Prostate gland (tissue), 2 donors: ENCODE measurements around the gene ABCB7. TPM values are rescaled to one million over a fixed set of nuclear protein-coding genes. Genes with fewer than 3 reads are reported as not detected.
"Not testable (repeated sequence)": the region's sequence is repeated elsewhere in the genome, so short reads cannot be mapped to it uniquely, and the experiment has no call there.

ENCODE experiments used
- DNase-seq: peaks from one replicate; pipeline ENCODE4 v3.0.0-alpha.2; 2019; ENCODE audit warnings: low spot score
- H3K27ac ChIP-seq, 2 donors: fragments of 200-600 bp; sonication (generic); 2 replicates each; pipeline ENCODE4 v1.5.1; 2017 to 2019
- H3K27me3 ChIP-seq: fragments of 200-600 bp; sonication (generic); replicated peaks from 2 replicates; pipeline ENCODE4 v1.5.1; 2019; ENCODE audit not compliant: insufficient read depth
- H3K36me3 ChIP-seq, 2 donors: fragments of 200-600 bp; sonication (generic); 1 replicate in 1 of 2; 2 replicates in 1 of 2; pipeline versions ENCODE4 v1.5.1 to v1.8.1; 2017 to 2019
- H3K4me1 ChIP-seq: fragments of 200-600 bp; sonication (generic); replicated peaks from 2 replicates; pipeline ENCODE4 v1.5.1; 2019
- H3K4me3 ChIP-seq, 2 donors: fragments of 200-600 bp; sonication (generic); 2 replicates each; pipeline ENCODE4 v1.5.1; 2017 to 2019
- H3K9me3 ChIP-seq: fragments of 200-600 bp; sonication (generic); 2 replicates; pipeline ENCODE4 v1.5.1; 2017
- CTCF ChIP-seq, 4 experiments: fragments of 200-600 bp in 2 of 4; fragments of 450-650 bp in 2 of 4; sonication (generic) in 2 of 4; IDR thresholded peaks; 1 replicate in 3 of 4; 2 replicates in 1 of 4; pipeline ENCODE4 v1.5.1; 2016 to 2019; ENCODE audit warnings: antibody characterized with exemption in 4 of 4, mild to moderate bottlenecking in 2 of 4, moderate library complexity in 2 of 4
- POLR2A ChIP-seq: fragments of 450-650 bp; IDR thresholded peaks from one replicate; pipeline ENCODE4 v1.6.1; 2016; ENCODE audit warnings: antibody characterized with exemption, mild to moderate bottlenecking
- POLR2AphosphoS5 ChIP-seq: sonication (generic); formaldehyde crosslinking; IDR thresholded peaks from one replicate; pipeline ENCODE4 v1.6.1; 2017; ENCODE audit warnings: antibody characterized with exemption
- WGBS: methylation state at CpG from one replicate; pipeline ENCODE4 v1.1.5; 2018; 5-methylcytosine and 5-hydroxymethylcytosine counted together
- intact Hi-C: fragments of 100-400 bp; cut with DNase I; formaldehyde crosslinking; loops from one replicate; pipeline ENCODE4 v1.14.2; 2022
- total RNA-seq, 2 donors: library from RNA; depleted of rRNA; stranded (reverse); fragments of >200 nt; gene quantifications; one replicate each; pipeline ENCODE4 v1.1.0, GENCODE V29; 2016

Gene ABCB7
- total RNA-seq, 2 donors from 2014 or later, result 41.1 to 64.3 TPM

GRCh38 chrX:75132672-75133071 lies 23.4 kb downstream of the ABCB7 start:
- Histone ChIP-seq H3K4me3 (no peak overlapping the region), H3K36me3 (no peaks in the 10 kb centered on the region), H3K9me3 (no peaks in the 10 kb centered on the region), H3K4me1 (no peaks in the 10 kb centered on the region), H3K27ac (no peak overlapping the region), H3K27me3 (no peaks in the 10 kb centered on the region)
- 88% methylated on average over 5 of the region's 5 CpGs for WGBS
- TF ChIP-seq POLR2AphosphoS5 (no peak), POLR2A (no peak), CTCF (IDR thresholded peaks at IDR 0.05) (no peak)
- intact Hi-C loops, result no loop called here
- DNase-seq, result no peak

GRCh38 chrX:75131973-75132627 lies 24.0 kb downstream of the ABCB7 start:
- Histone ChIP-seq H3K4me3 (no peak overlapping the region), H3K27me3 (no peaks in the 10 kb centered on the region), H3K36me3 (no peaks in the 10 kb centered on the region), H3K27ac (no peak overlapping the region), H3K9me3 (no peaks in the 10 kb centered on the region), H3K4me1 (no peaks in the 10 kb centered on the region)
- TF ChIP-seq POLR2A (no peak), CTCF (IDR thresholded peaks at IDR 0.05) (no peak), POLR2AphosphoS5 (no peak)
- 93% methylated on average over 9 of the region's 9 CpGs for WGBS
- intact Hi-C loops, result no loop called here
- no peak for DNase-seq

- DNase-seq, H3K4me1 ChIP-seq, H3K27me3 ChIP-seq, H3K9me3 ChIP-seq, intact Hi-C loops, H3K36me3 ChIP-seq, H3K4me3 ChIP-seq, H3K27ac ChIP-seq: not testable (repeated sequence)
- 97% methylated on average over 4 of the region's 4 CpGs for WGBS
Observed at GRCh38 chrX:75129069-75129468, 27.0 kb downstream of the ABCB7 start.

- TF ChIP-seq POLR2A (no peak), POLR2AphosphoS5 (no peak), CTCF (IDR thresholded peaks at IDR 0.05) (no peak)
Observed at GRCh38 chrX:75118296-75118695, 37.8 kb downstream of the ABCB7 start.

GRCh38 chrX:75115707-75116413 lies 40.2 kb downstream of the ABCB7 start:
- Histone ChIP-seq H3K36me3 (no peaks in the 10 kb centered on the region), H3K4me3 (no peak overlapping the region), H3K4me1 (no peaks in the 10 kb centered on the region), H3K27ac (no peak overlapping the region), H3K9me3 (no peaks in the 10 kb centered on the region), H3K27me3 (no peaks in the 10 kb centered on the region)
- 90% methylated on average over 5 of the region's 5 CpGs for WGBS
- DNase-seq, result no peak
- TF ChIP-seq POLR2AphosphoS5 (no peak), POLR2A (no peak), CTCF (IDR thresholded peaks at IDR 0.05) (no peak)
- intact Hi-C loops, result no loop called here

More at GRCh38 chrX:75118296-75118695, 37.8 kb downstream of the ABCB7 start:
- H3K9me3 ChIP-seq, result no peaks in the 10 kb centered on the region
- H3K27ac ChIP-seq, result no peak overlapping the region
- H3K4me1 ChIP-seq, result no peaks in the 10 kb centered on the region
- DNase-seq, result no peak
- H3K4me3 ChIP-seq, result no peak overlapping the region
- intact Hi-C loops, result no loop called here
- no peaks in the 10 kb centered on the region for H3K36me3 ChIP-seq
- WGBS, result 29% methylated on average over 2 of the region's 2 CpGs
- no peaks in the 10 kb centered on the region for H3K27me3 ChIP-seq
